ENCODE measurements around the gene CNOT4. TPM values are rescaled to one million over a fixed set of nuclear protein-coding genes. Genes with fewer than 3 reads are reported as not detected.

The CNOT4 gene
- total RNA-seq, 1 experiment from 2014 or later: 26.0 TPM

DNA sequence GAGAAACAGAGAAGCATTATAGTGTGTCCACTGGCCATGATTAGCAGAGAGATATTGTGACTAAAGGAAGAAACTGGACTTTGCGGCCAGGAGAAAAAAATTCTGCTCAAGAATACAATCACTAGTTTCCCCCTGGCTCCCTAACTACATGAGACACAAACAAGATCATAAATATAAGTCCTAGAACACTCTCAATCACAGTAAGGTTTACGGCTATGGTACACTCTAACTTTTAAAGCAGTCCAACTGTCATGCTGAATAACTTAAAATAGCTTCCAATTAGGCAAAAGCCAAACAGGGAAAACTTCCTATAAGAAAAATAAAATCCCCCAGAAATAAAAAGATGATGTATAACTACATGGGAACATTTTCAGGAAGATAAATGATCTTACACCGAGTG, 144.2 kb downstream of the CNOT4 start:
- TF ChIP-seq, protein P1, sequence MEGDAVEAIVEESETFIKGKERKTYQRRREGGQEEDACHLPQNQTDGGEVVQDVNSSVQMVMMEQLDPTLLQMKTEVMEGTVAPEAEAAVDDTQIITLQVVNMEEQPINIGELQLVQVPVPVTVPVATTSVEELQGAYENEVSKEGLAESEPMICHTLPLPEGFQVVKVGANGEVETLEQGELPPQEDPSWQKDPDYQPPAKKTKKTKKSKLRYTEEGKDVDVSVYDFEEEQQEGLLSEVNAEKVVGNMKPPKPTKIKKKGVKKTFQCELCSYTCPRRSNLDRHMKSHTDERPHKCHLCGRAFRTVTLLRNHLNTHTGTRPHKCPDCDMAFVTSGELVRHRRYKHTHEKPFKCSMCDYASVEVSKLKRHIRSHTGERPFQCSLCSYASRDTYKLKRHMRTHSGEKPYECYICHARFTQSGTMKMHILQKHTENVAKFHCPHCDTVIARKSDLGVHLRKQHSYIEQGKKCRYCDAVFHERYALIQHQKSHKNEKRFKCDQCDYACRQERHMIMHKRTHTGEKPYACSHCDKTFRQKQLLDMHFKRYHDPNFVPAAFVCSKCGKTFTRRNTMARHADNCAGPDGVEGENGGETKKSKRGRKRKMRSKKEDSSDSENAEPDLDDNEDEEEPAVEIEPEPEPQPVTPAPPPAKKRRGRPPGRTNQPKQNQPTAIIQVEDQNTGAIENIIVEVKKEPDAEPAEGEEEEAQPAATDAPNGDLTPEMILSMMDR (IDR thresholded peaks at IDR 0.05; ENCODE audit: unreplicated experiment): no peak
- CTCF ChIA-PET: no interaction called here
- BruUV-seq (replicated peaks): no TSS peak
- peaks cover 3% of the 10 kb centered on the region for H3K9me3 Mint-ChIP-seq (ENCODE audit: low read depth, unreplicated experiment)
- intact Hi-C loops (cut with micrococcal nuclease; ENCODE audit: unreplicated experiment): no loop called here
- H3K4me1 Mint-ChIP-seq (ENCODE audit: low read depth, unreplicated experiment): peaks cover 32% of the 10 kb centered on the region
- no peaks in the 10 kb centered on the region for H3K27me3 Mint-ChIP-seq (ENCODE audit: unreplicated experiment)
- H3K27ac Mint-ChIP-seq (ENCODE audit: unreplicated experiment): no peak overlapping the region
- DNase-seq: no peak
- no peak overlapping the region for H3K4me3 Mint-ChIP-seq (ENCODE audit: low read depth, unreplicated experiment)
- no peaks in the 10 kb centered on the region for H3K36me3 Mint-ChIP-seq (ENCODE audit: insufficient read depth, unreplicated experiment)

DNA sequence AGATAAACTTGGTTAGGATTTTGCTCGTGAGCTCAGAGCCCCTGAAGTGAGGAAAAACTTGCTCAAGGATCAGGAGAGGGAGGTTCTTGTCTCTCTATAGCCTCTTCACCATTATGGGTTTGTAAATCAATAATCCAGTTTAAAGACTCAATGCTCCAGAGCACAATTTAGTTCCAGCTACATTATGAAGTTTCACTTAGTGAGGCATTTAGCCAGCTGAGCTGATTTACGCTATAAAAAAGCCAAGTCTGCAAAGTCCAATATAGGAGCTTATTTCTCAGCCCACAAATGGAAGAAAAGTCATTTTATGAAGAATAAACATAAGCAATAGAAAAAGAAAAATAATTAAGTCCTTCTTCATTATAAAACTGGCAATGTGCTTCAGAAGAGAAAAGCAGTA, 145.7 kb downstream of the CNOT4 start:
- TF ChIP-seq, protein P1 (IDR thresholded peaks at IDR 0.05; ENCODE audit: unreplicated experiment): no peak
- Mint-ChIP-seq H3K27ac (ENCODE audit: unreplicated experiment) (no peak overlapping the region), H3K4me1 (ENCODE audit: low read depth, unreplicated experiment) (peaks cover 18% of the 10 kb centered on the region), H3K36me3 (ENCODE audit: insufficient read depth, unreplicated experiment) (no peaks in the 10 kb centered on the region), H3K9me3 (ENCODE audit: low read depth, unreplicated experiment) (no peaks in the 10 kb centered on the region), H3K27me3 (ENCODE audit: unreplicated experiment) (no peaks in the 10 kb centered on the region), H3K4me3 (ENCODE audit: low read depth, unreplicated experiment) (no peak overlapping the region)
- no TSS peak for BruUV-seq (replicated peaks)
- intact Hi-C loops (cut with micrococcal nuclease; ENCODE audit: unreplicated experiment): no loop called here
- no peak for DNase-seq
- CTCF ChIA-PET: interaction anchor here (0.6 kb wide), 1 partner anchor 8 kb away, joined by 7 read pairs; no protein-coding TSS in a partner anchor

DNA sequence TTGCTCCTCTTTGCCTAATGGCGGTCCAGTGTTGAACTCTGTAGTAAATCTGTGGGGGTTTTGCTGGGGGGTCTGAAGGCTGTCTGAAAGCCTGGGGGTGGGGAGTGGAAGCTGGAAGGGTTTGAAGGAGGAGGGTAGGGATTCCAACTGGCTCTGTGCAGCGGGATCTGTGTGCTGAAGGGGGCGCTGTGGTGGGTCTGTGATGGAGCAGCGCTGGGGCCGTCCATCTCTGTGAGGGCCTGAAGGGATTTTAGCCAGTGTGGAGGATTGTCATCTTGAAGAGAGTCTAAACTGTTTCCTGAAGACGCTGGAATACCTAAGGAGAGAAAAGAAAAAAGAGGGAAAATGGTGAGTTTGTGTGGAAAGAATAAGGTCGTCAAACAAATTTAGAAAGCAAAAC, 147.0 kb downstream of the CNOT4 start:
- DNase-seq: no peak
- TF ChIP-seq, protein P1 (IDR thresholded peaks at IDR 0.05; ENCODE audit: unreplicated experiment): no peak
- no TSS peak for BruUV-seq (replicated peaks)
- no peak overlapping the region for H3K27ac Mint-ChIP-seq (ENCODE audit: unreplicated experiment)
- CTCF ChIA-PET: no interaction called here
- peaks cover 11% of the 10 kb centered on the region for H3K4me1 Mint-ChIP-seq (ENCODE audit: low read depth, unreplicated experiment)
- no peaks in the 10 kb centered on the region for H3K36me3 Mint-ChIP-seq (ENCODE audit: insufficient read depth, unreplicated experiment)
- H3K27me3 Mint-ChIP-seq (ENCODE audit: unreplicated experiment): no peaks in the 10 kb centered on the region
- intact Hi-C loops (cut with micrococcal nuclease; ENCODE audit: unreplicated experiment): no loop called here
- no peak overlapping the region for H3K4me3 Mint-ChIP-seq (ENCODE audit: low read depth, unreplicated experiment)
- H3K9me3 Mint-ChIP-seq (ENCODE audit: low read depth, unreplicated experiment): no peaks in the 10 kb centered on the region

DNA sequence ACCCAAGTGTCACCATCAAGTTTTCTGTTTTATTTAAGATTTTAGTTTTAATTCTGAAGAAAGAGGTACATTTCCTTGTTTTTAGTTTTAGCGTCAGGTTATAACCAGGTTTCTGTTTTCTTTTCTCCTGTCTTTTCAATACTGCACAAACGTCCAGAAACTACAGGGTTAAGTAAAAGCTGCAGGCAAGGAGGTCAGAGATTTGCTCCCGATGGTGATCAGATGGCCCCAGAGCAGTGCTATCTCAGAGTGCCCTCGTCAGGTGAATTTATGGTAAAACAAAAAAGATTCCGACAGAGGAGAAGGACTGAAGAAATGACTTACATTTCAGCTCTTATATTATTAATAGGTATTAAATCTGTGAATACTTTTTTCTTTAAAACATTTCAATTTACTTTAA, 148.1 kb downstream of the CNOT4 start:
- TF ChIP-seq, protein P1 (IDR thresholded peaks at IDR 0.05; ENCODE audit: unreplicated experiment): no peak
- H3K9me3 Mint-ChIP-seq (ENCODE audit: low read depth, unreplicated experiment): no peaks in the 10 kb centered on the region
- BruUV-seq (replicated peaks): TSS peak; percentile 56
- peaks cover 2% of the 10 kb centered on the region for H3K4me1 Mint-ChIP-seq (ENCODE audit: low read depth, unreplicated experiment)
- H3K36me3 Mint-ChIP-seq (ENCODE audit: insufficient read depth, unreplicated experiment): no peaks in the 10 kb centered on the region
- CTCF ChIA-PET: no interaction called here
- intact Hi-C loops (cut with micrococcal nuclease; ENCODE audit: unreplicated experiment): no loop called here
- no peak overlapping the region for H3K4me3 Mint-ChIP-seq (ENCODE audit: low read depth, unreplicated experiment)
- DNase-seq: no peak
- H3K27ac Mint-ChIP-seq (ENCODE audit: unreplicated experiment): no peak overlapping the region
- no peaks in the 10 kb centered on the region for H3K27me3 Mint-ChIP-seq (ENCODE audit: unreplicated experiment)

Measured in Calu3 (cell line).